Breast epithelium (tissue), 4 donors: ENCODE measurements around the gene STEAP1B. TPM values are rescaled to one million over a fixed set of nuclear protein-coding genes. Genes with fewer than 3 reads are reported as not detected.

Experiments
- DNase-seq, 2 donors: peaks; one replicate each; pipeline ENCODE4 v3.0.0-alpha.2; 2019; ENCODE audit warnings: low spot score in 2 of 2
- H3K27ac ChIP-seq, 2 donors: fragments of 200-600 bp; sonication (generic) in 1 of 2; one replicate each; pipeline ENCODE4 v1.5.1; 2016 to 2019; ENCODE audit warnings: mild to moderate bottlenecking in 1 of 2
- H3K27me3 ChIP-seq, 2 donors: fragments of 200-600 bp; sonication (generic) in 1 of 2; one replicate each; pipeline versions ENCODE4 v1.5.1 to v1.6.0; 2017 to 2019; ENCODE audit warnings: control low read depth in 1 of 2, mild to moderate bottlenecking in 1 of 2
- H3K36me3 ChIP-seq: fragments of 200-600 bp; one replicate; pipeline ENCODE4 v1.5.1; 2019
- H3K4me1 ChIP-seq, 2 donors: fragments of 200-600 bp; sonication (generic); one replicate each; pipeline ENCODE4 v1.5.1; 2016 to 2019; ENCODE audit warnings: control low read depth in 1 of 2
- H3K4me3 ChIP-seq, 3 donors: fragments of 200-600 bp; sonication (generic); 1 replicate in 2 of 3; 2 replicates in 1 of 3; pipeline ENCODE4 v1.5.1; 2016 to 2019; ENCODE audit warnings: mild to moderate bottlenecking in 3 of 3, moderate library complexity in 2 of 3
- H3K9me3 ChIP-seq, 2 donors: fragments of 200-600 bp; sonication (generic) in 1 of 2; one replicate each; pipeline ENCODE4 v1.5.1; 2016 to 2019; ENCODE audit warnings: control low read depth in 1 of 2
- POLR2A ChIP-seq: fragments of 450-650 bp; IDR thresholded peaks from one replicate; pipeline ENCODE4 v1.6.1; 2016; ENCODE audit warnings: antibody characterized with exemption, mild to moderate bottlenecking, moderate library complexity
- POLR2AphosphoS5 ChIP-seq, 3 donors: sonication (generic); formaldehyde crosslinking; IDR thresholded peaks; one replicate each; pipeline ENCODE4 v1.6.1; 2017; ENCODE audit warnings: antibody characterized with exemption in 3 of 3
- intact Hi-C: fragments of 100-400 bp; cut with DNase I; formaldehyde crosslinking; loops from one replicate; pipeline ENCODE4 v1.15.1; 2023; ENCODE audit warnings: low total_unique reads
- total RNA-seq, 3 donors: library from RNA; depleted of rRNA; stranded (reverse); fragments of >200 nt; gene quantifications; one replicate each; pipeline ENCODE4 v1.1.0, GENCODE V29; 2016
- TF ChIP-seq, protein P1 (sequence below), 3 donors: fragments of 450-650 bp; IDR thresholded peaks; one replicate each; pipeline ENCODE4 v1.5.1; 2016 to 2017; ENCODE audit warnings: antibody characterized with exemption in 3 of 3, mild to moderate bottlenecking in 3 of 3, moderate library complexity in 3 of 3

STEAP1B gene
- total RNA-seq, 3 donors from 2014 or later, result 0.32 to 1.0 (median 0.66) TPM

- no peaks in the 10 kb centered on the region for H3K4me1 ChIP-seq
- TF ChIP-seq, protein P1, sequence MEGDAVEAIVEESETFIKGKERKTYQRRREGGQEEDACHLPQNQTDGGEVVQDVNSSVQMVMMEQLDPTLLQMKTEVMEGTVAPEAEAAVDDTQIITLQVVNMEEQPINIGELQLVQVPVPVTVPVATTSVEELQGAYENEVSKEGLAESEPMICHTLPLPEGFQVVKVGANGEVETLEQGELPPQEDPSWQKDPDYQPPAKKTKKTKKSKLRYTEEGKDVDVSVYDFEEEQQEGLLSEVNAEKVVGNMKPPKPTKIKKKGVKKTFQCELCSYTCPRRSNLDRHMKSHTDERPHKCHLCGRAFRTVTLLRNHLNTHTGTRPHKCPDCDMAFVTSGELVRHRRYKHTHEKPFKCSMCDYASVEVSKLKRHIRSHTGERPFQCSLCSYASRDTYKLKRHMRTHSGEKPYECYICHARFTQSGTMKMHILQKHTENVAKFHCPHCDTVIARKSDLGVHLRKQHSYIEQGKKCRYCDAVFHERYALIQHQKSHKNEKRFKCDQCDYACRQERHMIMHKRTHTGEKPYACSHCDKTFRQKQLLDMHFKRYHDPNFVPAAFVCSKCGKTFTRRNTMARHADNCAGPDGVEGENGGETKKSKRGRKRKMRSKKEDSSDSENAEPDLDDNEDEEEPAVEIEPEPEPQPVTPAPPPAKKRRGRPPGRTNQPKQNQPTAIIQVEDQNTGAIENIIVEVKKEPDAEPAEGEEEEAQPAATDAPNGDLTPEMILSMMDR (IDR thresholded peaks at IDR 0.05), result no peak
- TF ChIP-seq POLR2AphosphoS5 (IDR thresholded peaks at IDR 0.05) (no peak), POLR2A (no peak)
- no peaks in the 10 kb centered on the region for H3K9me3 ChIP-seq
- DNase-seq, result no peak
- intact Hi-C loops, result no loop called here
- H3K36me3 ChIP-seq, result no peaks in the 10 kb centered on the region
- no peak overlapping the region for H3K4me3 ChIP-seq
- H3K27me3 ChIP-seq, result no peaks in the 10 kb centered on the region
- no peak overlapping the region for H3K27ac ChIP-seq
Observed at GRCh38 chr7:22418251-22419046, 81.5 kb downstream of the STEAP1B start.

DNA sequence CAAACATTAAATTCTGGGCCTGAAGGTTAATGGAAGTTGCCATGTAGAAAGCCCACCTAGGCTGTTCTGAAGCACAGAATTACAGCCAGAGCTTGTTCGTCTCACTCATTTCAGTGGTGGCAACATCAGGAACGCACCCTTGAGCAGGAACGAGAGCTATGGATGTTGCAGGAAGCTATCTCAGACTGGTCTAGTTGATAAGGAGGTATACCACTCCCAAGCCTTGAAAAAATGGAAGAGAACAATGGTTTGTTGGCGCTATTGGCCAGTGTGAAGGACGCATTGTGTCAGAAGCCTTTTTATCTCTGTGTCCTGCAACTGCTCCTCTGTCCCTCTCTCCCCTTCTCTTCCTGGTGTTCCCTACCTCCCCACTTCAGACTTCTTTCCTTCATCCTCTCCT, 82.1 kb downstream of the STEAP1B start:
- TF ChIP-seq, protein P1 (IDR thresholded peaks at IDR 0.05), result no peak
- Histone ChIP-seq H3K27ac (no peak overlapping the region), H3K4me3 (no peak overlapping the region), H3K36me3 (no peaks in the 10 kb centered on the region), H3K9me3 (no peaks in the 10 kb centered on the region), H3K27me3 (no peaks in the 10 kb centered on the region), H3K4me1 (no peaks in the 10 kb centered on the region)
- intact Hi-C loops, result no loop called here
- DNase-seq, result no peak

DNA sequence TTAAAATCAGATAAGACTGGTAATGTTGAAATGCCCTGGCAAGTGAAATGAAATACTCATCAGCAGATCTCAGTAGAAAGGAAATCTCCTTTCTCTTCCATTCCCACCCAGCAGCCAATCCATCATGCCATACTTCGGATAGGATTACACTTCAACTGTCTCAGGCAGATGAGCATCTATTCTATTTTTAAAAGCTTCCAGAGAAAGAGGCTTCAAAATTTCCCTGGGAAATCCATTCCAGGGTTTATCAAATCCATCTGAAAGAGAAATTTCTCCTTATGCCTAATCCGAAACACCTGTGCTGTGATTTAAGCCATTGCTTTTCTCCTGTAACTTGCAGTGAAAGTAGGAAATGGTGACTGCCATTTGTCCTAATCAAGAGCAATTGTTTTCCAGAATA, 82.6 kb downstream of the STEAP1B start:
- DNase-seq, result no peak
- intact Hi-C loops, result no loop called here
- H3K27me3 ChIP-seq, result no peaks in the 10 kb centered on the region
- H3K9me3 ChIP-seq, result no peaks in the 10 kb centered on the region
- no peak overlapping the region for H3K4me3 ChIP-seq
- H3K27ac ChIP-seq, result no peak overlapping the region
- no peaks in the 10 kb centered on the region for H3K4me1 ChIP-seq
- TF ChIP-seq POLR2A, result no peak
- TF ChIP-seq, protein P1 (IDR thresholded peaks at IDR 0.05), result no peak
- no peak for TF ChIP-seq POLR2AphosphoS5 (IDR thresholded peaks at IDR 0.05)
- H3K36me3 ChIP-seq, result no peaks in the 10 kb centered on the region

DNA sequence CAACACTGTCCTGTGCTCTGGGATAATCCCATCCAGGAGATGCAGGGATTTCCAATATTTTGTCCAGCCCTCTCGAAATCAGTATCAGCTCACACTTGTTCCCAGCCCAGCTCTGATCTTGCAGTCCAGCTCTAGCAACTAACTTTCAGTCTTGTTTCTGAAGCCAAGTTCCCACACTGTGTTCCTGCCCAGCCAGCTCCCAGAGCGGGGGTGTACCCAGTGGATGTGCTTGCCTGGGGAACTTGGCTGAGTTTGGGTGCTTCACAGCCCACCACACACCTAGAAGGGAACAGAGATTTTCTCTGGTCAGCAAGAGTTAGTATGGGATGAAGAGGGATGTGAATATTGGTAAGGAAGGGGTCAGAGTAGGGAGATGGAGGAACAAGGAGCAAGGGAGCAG, 85.6 kb downstream of the STEAP1B start:
- Histone ChIP-seq H3K9me3 (no peaks in the 10 kb centered on the region), H3K36me3 (no peaks in the 10 kb centered on the region), H3K27me3 (no peaks in the 10 kb centered on the region), H3K4me1 (no peaks in the 10 kb centered on the region), H3K27ac (no peak overlapping the region), H3K4me3 (no peak overlapping the region)
- TF ChIP-seq POLR2A (no peak), POLR2AphosphoS5 (IDR thresholded peaks at IDR 0.05) (no peak)
- TF ChIP-seq, protein P1 (IDR thresholded peaks at IDR 0.05), result no peak
- no peak for DNase-seq
- intact Hi-C loops, result no loop called here

DNA sequence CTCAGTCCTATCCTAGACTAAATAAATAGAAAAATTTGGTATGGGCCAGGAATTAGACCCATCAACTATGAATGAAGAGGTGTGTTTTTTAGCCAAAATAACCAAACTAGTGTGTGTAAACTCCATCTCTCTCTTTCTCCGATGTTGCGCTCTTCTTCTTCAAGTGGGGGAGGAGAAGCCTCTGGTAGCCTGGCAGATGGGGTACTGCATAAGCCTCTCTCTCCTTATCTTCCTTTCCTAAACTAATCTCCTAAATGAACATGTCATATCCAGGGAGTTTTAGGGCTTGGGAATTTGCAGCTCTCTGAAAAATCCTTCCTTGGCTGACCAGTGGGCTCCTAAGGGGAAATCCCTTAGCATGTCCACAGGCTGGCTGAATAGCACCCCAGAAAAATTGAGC, 86.8 kb downstream of the STEAP1B start:
- intact Hi-C loops, result no loop called here
- H3K4me3 ChIP-seq, result no peak overlapping the region
- H3K4me1 ChIP-seq, result no peaks in the 10 kb centered on the region
- H3K27me3 ChIP-seq, result no peaks in the 10 kb centered on the region
- TF ChIP-seq POLR2AphosphoS5 (IDR thresholded peaks at IDR 0.05), result no peak
- TF ChIP-seq, protein P1 (IDR thresholded peaks at IDR 0.05), result no peak
- no peak for TF ChIP-seq POLR2A
- no peak for DNase-seq
- H3K36me3 ChIP-seq, result no peaks in the 10 kb centered on the region
- H3K27ac ChIP-seq, result no peak overlapping the region
- H3K9me3 ChIP-seq, result no peaks in the 10 kb centered on the region
